ENCODE results near the gene TERT. TPM values are rescaled to one million over a fixed set of nuclear protein-coding genes. Genes with fewer than 3 reads are reported as not detected.
"Not testable (repeated sequence)": the region's sequence is repeated elsewhere in the genome, so short reads cannot be mapped to it uniquely, and the experiment has no call there.

TERT gene
- total and polyA plus RNA-seq, 8 donors, result 0.09 to 0.35 (median 0.14) TPM

GRCh38 chr5:1231354-1231905 is 63.4 kb downstream of the TERT start:
- Histone ChIP-seq H3K27me3 (peaks cover 0 to 64% of the 10 kb centered on the region in 2 donors), H3K9me3 (peaks cover 0 to 19% of the 10 kb centered on the region in 2 donors), H3K4me3 (no peak overlapping the region), H3K36me3 (no peaks in the 10 kb centered on the region), H3K27ac (no peak overlapping the region), H3K4me1 (no peaks in the 10 kb centered on the region)
- no peak for DNase-seq
- intact Hi-C loops (cut with DNase I), result no loop called here
- no peak for TF ChIP-seq CTCF (IDR thresholded peaks at IDR 0.05)
- no peak for ATAC-seq

GRCh38 chr5:1230551-1230950 is 64.3 kb downstream of the TERT start:
- ATAC-seq (no peak), DNase-seq (no peak)
- Histone ChIP-seq H3K4me1 (no peaks in the 10 kb centered on the region), H3K27ac (no peak overlapping the region), H3K4me3 (no peak overlapping the region), H3K27me3 (peaks cover 0 to 72% of the 10 kb centered on the region in 2 donors), H3K9me3 (peaks cover 0 to 10% of the 10 kb centered on the region in 2 donors), H3K36me3 (no peaks in the 10 kb centered on the region)
- intact Hi-C loops (cut with DNase I), result no loop called here
- no peak for TF ChIP-seq CTCF (IDR thresholded peaks at IDR 0.05)

- intact Hi-C loops (cut with DNase I), result no loop called here
- no peak for DNase-seq
- TF ChIP-seq CTCF (IDR thresholded peaks at IDR 0.05), result no peak
Measured at GRCh38 chr5:1229822-1230221, 65.0 kb downstream of the TERT start.

GRCh38 chr5:1229023-1229422 is 65.8 kb downstream of the TERT start:
- intact Hi-C loops (cut with DNase I); ATAC-seq; H3K4me3 ChIP-seq; H3K9me3 ChIP-seq; H3K36me3 ChIP-seq; DNase-seq; H3K4me1 ChIP-seq; H3K27ac ChIP-seq: not testable (repeated sequence)
- peaks cover 0 to 73% of the 10 kb centered on the region in 2 donors for H3K27me3 ChIP-seq

More at GRCh38 chr5:1229822-1230221, 65.0 kb downstream of the TERT start:
- Histone ChIP-seq H3K9me3 (peaks cover 0 to 2% of the 10 kb centered on the region in 2 donors), H3K4me1 (no peaks in the 10 kb centered on the region), H3K36me3 (no peaks in the 10 kb centered on the region), H3K4me3 (no peak overlapping the region), H3K27ac (no peak overlapping the region), H3K27me3 (peaks cover 0 to 74% of the 10 kb centered on the region in 2 donors)
- no peak for ATAC-seq

GRCh38 chr5:1228120-1228519 is 66.7 kb downstream of the TERT start:
- intact Hi-C loops (cut with DNase I), result no loop called here
- no peaks in the 10 kb centered on the region for H3K36me3 ChIP-seq
- no peak for DNase-seq
- H3K27ac ChIP-seq, result no peak overlapping the region
- H3K9me3 ChIP-seq, result no peaks in the 10 kb centered on the region
- ATAC-seq, result no peak
- no peak overlapping the region for H3K4me3 ChIP-seq
- TF ChIP-seq CTCF (IDR thresholded peaks at IDR 0.05), result no peak
- H3K4me1 ChIP-seq, result no peaks in the 10 kb centered on the region
- peaks cover 0 to 76% of the 10 kb centered on the region in 2 donors for H3K27me3 ChIP-seq

- Histone ChIP-seq H3K27ac (no peak overlapping the region), H3K36me3 (no peaks in the 10 kb centered on the region), H3K4me1 (no peaks in the 10 kb centered on the region), H3K9me3 (no peaks in the 10 kb centered on the region), H3K27me3 (peaks cover 0 to 72% of the 10 kb centered on the region in 2 donors), H3K4me3 (no peak overlapping the region)
- peak in 1 of 4 donors; percentile 44 for DNase-seq
- ATAC-seq, result peak; percentile 77
- no peak for TF ChIP-seq CTCF (IDR thresholded peaks at IDR 0.05)
- intact Hi-C loops (cut with DNase I), result no loop called here
Measured at GRCh38 chr5:1227667-1228066, 67.2 kb downstream of the TERT start.

Measured in left lung (tissue), 10 donors.